NCI-H146 treated with DMSO at 0.1 percent for 48 hours (cell line): Measurements from ENCODE around the gene TIMM13.
"Not testable (repeated sequence)": the region's sequence is repeated elsewhere in the genome, so short reads cannot be mapped to it uniquely, and the experiment has no call there.

Experiments used
- DNase-seq: peaks from one replicate; lab custom pipeline; 2025; ENCODE audit not compliant: unreplicated experiment; lab: John Stamatoyannopoulos, UW

Gene TIMM13

DNA sequence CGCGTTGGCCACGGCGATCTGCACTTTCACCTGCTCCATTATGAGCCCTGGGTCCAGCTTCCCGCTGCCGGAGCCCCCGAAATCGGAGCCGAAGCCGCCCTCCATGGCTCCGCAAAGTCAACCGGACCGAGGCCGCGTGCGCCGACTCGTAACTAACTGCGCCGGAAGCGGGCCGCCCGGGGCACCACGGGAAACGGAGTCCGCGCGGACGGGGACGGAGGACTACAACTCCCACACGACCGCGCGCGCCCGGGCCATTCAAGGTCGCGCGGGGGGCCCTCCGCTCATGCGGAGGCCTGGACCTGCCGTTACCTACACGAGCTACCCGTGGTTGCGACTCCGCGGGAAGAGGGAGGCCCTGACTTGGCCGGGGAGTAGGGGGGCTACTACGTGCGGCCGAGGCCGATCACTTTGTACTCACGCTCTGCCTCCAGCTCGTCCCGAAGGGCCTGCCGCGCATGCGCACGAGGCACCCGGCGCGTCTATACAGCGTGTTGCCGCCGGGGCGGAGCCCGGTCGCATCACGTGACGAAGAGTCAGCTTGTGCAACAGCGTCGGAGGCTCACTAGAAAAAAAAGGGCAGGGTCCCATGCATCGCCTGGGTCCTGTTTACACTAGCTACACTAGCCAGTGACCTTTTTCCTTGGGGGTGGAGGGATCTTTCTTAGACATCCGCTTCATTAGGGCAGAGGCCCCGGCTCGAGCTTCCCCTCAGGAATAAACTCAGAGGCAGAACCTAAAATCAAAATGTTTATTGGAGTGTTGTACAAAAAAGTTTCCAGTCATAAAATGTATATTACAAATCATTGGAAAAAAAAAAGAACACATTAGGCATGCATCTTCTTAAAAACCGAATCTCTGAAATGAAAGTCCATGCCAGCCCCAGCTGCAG is at the start of gene TIMM13:
TSS of gene TIMM13 (minus strand) at position 158 of the 892 bp plus-strand sequence. CDS start at position 105, 53 bp downstream.
- DNase-seq = peak; percentile 72

DNA sequence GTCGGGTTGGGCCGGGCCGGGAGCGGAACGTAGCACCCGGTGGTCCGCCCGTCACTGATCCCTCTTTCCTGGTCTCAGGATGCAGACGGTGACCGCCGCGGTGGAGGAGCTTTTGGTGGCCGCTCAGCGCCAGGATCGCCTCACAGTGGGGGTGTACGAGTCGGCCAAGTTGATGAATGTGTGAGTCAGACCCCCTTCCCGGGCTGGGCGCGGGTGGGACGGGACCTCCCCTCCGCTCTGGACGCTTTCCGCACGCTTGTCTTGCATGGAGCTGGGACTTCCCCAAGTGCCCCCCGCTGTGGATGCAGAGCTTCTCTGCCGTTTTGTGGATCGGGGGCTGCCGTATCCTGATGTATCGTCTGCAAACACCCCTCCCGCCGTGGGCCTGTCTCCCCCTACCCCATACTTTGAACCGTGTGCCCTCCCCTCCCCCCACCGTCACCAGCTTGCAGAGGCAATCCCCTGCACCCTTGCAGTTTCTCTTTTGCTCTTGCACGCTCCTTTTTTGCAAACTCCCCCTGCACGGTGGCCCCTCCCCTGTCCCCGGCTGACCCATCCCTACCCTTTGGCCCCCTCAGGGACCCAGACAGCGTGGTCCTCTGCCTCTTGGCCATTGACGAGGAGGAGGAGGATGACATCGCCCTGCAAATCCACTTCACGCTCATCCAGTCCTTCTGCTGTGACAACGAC is 49.2 kb upstream of the TIMM13 start:
- no peak for DNase-seq

DNA sequence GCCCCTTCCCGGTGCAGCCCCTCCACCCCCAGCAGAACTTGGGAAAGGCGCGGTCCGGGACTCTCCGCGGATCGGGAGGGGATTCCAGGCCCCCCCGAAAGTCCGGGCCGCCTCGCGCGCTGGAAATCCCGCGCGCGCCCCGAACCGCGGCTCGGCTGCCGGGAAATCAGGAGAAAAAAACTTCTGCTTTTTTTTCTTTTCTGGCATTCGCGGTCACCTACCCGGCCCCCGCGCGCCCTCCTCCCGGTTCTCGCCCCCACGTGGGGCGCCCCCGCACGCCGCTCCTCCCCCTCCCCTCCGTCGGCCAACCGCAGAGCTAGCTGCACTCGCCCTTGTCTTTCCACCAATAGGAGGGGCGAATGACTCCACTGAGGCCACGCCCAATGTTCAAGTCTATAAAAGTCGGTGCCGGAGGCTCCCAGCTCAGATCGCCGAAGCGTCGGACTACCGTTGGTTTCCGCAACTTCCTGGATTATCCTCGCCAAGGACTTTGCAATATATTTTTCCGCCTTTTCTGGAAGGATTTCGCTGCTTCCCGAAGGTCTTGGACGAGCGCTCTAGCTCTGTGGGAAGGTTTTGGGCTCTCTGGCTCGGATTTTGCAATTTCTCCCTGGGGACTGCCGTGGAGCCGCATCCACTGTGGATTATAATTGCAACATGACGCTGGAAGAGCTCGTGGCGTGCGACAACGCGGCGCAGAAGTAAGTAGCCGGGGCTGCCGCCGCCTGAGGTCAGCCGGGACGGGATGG is 48.5 kb upstream of the TIMM13 start, which contains the start of gene GADD45B:
TSS of gene GADD45B (plus strand) at position 426 of the 749 bp plus-strand sequence. CDS start at position 658, 232 bp downstream.
- peak; percentile 28 for DNase-seq

DNA sequence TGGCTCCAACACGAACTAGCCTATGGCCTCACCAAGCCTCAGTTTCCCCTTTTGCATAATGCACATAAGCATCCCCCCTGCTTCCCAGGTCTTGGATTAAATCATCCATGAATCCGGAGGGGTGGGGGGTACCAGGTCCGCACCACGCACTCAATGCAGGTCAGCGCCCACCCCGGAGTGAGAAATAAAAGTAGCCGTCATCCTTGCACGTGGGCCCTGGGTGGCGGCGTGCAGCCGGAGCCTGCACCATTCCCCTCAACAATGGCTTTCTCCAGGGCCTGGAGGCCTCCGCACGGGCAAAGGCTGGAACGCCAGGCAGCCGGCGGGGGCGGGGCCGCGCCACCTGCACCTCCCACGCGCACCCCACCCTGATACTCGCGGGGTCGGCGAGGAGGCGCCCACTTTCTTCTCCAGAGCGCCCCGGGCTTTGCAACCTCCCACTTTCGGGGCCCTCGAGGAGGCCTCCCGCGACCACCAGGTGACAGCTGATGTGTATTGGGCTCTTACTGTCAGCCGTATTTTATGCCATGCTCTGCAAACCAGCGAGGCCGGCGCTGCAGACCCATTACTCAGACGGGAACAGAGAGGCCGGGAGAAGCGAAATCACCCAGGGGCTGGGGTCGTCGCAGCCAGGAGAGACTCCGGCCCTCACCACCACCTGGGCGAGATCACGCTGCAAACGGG is 47.8 kb upstream of the TIMM13 start:
- DNase-seq = no peak

DNA sequence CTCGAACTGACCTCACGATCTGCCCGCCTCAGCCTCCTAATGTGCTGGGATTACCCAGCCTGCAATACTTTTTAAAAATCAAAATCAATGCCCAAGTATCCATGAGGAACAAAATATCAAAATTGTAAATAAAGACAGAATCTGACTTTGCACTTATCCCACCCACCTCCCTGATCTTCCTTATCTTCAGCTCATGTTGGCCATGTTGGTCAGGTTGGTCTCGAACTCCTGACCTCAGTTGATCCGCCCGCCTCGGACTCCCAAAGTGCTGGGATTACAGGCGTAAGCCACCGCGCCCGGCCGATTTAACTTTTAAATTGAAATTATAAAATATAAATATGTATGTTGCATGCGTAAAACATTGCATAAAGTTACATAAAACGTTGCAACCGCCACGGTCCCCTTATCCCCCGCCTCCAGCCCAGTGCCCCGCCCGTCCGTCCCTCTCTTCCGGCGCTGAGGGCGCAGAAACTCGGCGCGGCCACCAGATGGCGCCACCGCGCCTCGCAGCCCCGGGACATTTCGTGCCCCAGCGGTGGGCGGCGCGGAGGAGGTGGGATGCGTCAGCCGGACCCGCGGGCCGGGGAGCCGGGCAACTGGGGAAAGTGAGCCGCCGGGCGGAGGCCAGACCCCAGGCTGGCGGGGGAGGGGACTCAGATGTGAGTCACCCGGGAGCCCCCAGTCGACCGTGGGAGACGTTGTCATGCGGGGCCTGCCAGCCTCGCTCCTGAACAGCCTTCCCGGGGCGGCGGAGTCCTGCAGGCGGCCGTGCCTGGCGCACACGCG is 47.0 kb upstream of the TIMM13 start:
- peak; percentile 5 for DNase-seq

DNA sequence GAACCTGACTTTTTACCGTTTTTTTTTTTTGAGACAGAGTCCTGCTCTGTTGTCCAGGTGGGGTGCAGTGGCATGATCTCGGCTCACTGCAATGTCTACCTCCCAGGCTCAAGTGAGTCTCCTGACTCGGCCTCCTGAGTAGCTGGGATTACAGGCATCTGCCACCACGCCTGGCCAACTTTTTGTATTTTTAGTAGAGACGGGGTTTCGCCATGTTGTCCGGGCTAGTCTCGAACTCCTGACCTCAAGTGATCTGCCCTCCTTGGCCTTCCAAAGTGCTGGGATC is 42.5 kb upstream of the TIMM13 start:
- DNase-seq = not testable (repeated sequence)

DNA sequence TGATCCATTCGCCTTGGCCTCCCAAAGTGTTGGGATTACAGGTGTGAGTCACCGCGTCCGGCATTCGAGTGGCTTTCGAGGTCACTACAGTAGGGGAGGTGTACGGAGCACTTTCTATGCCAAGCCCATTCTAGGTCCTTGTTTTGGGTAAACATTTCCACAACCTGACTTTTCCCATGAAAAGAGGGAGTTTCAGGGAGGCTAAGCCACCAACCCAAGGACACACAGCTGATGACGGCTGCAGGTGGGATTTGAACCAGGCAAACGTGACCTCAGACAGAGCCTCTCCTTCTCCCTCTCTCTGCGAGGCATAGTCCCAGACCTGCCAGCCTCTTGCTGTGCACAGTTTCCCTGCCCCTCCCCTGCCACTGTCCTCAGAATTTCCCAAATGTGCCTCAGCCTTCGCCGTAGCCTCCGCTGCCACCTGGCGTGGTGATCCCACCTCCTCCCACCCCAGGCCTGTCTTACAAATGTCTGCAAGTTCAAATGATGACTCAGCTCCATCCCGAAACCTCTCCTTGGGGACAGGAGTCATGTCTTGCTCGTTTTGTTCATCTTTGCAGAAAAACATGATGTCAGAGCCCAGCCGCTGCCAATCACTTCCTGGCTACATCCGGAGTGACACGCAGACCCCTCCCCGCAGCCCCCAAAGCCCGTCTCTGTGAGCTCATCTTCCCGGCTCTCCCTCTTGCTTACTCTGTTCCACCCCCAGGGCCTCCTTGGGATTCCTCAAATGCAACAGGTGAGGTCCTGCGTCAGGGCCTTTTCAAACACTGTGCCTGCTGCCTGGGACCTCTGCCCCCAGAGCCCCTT is 41.9 kb upstream of the TIMM13 start:
- DNase-seq = no peak

DNA sequence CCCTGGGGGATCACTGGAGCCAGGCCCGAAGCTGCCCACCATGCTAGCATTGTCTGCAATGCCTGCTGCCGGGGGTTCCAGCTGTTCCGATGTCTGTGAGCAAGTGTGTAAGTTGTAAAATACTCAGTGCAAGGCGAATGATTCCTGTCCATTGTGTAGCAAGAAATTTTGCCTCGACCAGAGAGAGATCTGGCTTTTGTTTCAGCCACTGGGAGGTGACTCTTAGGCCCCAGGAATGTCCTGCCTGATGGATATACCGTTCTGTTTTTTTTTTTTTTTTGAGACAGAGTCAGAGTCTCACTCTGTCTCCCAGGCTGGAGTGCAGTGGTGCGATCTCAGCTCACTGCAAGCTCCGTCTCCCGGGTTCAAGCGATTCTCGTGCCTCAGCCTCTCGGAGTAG is 41.2 kb upstream of the TIMM13 start:
- no peak for DNase-seq

DNA sequence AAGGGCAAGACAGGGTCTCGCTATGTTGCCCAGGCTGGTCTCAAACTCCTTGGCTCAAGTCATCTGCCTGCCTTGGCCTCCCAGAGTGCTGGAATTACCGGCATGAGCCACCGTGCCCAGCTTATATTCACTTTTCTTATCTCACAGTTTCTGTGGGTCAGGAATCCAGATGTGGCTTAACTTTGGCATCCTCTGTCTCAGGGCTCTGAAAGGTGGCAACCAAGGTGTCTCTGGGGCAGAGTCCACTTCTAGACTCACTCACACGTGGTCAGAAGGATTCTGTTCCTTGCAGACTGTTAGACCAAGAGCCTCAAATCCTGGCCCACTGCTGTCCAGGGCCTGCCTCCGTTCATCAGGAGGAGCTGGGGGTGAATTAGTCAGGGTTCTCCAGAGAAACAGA is 37.0 kb upstream of the TIMM13 start:
- no peak for DNase-seq

DNA sequence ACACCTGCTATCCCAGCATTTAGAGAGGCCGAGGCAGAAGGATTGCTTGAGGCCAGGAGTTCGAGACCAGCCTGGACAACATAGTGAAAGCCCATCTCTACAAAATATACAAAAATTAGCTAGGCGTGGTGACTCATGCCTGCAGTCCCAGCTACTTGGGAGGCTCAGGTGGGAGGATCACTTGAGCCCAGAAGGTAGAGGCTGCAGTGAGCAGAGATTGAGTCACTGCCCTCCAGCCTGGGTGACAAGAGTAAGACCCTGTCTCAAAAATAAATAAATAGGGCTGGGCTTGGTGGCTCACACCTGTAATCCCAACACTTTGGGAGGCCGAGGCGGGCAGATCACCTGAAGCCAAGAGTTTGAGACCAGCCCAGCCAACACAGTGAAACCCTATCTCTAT is 36.3 kb upstream of the TIMM13 start:
- DNase-seq = not testable (repeated sequence)

DNA sequence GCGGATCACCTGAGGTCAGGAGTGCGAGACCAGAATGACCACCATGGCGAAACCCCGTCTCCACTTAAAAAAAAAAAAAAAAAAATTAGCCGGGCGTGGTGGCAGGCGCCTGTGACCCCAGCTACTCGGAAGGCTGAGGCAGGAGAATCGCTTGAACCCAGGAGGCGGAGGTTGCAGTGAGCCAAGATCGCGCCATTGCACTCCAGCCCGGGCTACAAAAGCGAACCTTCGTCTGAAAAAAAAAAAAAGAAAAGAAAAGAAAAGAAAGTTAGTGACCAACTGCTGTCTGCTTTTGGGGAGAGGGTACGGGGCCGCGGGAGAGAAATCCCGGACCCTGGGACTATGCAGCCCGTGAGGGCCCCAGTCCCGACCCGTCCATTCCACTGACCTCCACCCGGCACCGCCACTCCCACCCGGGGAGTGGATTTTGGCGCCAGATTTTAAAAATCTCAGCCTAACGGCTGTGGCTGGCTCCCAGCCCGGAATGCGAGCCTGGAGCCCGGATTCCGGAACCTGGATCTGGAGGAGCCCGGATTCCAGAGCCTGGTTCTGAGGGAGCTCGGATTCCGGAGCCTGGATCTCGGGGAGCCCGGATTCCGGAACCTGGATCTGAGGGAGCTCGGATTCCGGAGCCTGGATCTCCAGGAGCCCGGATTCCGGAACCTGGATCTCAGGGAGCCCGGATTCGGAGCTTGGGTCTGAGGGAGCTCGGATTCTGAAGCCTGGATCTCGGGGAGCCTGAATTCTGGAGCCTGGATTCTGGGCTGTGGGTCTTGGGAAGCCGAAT is 35.4 kb upstream of the TIMM13 start:
- DNase-seq = peak; percentile 10

DNA sequence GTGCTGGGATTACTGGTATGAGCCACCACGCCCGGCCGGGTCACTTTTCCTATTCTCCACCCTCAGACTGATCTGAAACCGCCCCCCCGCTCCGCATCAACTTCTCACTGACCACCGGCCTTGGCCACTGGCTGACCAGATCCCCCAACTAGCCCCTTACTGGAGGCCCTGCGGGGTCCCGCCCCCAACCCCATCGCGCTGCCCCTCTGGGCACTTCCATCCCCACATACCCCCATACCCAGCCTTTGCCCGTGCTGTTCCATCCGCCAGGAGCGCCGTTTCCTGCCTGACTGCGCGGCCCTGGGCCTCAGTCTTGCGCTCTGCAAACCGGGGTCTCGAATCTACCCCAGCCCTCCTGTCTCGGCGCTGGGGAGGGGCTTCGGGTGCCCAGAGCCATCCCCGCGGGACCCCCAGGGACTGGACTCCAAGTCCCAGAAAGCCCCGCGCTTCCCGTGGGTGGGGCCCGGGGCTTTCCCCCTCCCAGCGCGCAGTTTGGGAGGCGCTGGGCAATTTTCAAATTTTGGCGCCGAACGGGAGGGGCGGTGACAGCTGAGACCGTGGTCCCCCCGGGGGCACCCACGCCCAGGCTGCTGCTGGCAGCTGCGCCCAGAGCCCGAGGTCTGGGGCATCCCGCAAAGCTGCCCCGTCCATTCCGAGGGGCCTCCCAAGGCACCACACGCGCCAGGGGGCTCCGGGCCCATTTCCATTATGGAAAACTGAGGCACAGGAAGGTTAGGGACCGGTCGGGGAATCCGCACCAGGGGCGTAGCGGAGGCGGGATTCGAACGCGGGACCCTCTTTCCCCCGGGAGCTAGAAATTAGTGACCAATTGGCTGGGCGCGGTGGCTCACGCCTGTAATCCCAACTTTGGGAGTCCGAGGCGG is 34.6 kb upstream of the TIMM13 start:
- DNase-seq = peak; percentile 16

DNA sequence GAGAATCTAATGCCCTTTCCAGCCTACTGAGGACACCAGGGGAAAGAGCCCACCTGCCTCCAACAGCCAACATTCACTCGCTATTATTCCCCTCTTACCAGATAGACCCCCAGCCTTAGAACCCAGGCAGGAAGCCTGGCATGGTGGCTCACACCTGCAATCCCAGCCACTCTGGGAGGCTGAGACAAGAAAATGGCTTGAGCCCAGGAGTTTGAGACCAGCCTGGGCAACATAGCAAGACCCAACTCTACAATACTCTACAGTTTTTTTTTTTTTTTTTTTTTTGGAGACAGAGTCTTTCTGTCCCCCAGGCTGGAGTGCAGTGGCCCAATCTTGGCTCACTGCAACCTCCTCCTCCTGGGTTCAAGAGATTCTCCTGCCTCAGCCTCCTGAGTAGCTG is 32.9 kb upstream of the TIMM13 start:
- no peak for DNase-seq

DNA sequence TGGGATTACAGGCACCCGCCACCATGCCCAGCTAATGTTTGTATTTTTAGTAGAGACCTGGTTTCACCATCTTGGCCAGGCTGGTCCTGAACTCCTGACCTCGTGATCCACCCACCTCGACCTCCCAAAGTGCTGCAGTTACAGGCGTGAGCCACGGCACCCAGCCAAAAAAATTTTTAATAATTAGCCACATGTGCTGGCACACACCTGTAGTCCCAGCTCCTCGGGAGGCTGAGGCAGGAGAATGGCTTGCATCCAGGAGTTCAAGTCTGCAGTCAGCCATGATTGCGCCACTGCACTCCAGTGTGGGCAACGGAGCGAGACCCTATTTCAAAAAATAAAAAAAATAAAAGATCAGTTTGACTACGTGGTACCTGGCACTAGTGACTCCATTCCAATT is 31.4 kb upstream of the TIMM13 start:
- not testable (repeated sequence) for DNase-seq

DNA sequence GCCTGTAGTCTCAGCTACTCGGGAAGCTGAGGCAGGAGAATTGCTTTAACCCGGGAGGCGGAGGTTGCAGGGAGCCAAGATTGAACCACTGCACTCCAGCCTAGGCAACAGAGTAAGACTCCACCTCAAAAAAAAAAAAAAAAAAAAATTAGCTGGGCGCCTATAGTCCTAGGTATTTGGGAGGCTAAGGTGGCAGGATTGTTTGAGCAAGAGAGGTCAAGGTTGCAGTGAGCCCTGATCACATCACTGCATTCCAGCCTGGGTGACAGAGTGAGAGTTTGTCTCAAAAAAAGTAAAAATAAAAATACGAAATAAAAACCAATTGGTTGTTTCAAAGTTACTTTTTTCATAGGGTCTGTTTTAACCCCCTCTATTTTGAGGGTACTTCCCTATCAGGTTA is 30.7 kb upstream of the TIMM13 start:
- DNase-seq = no peak

DNA sequence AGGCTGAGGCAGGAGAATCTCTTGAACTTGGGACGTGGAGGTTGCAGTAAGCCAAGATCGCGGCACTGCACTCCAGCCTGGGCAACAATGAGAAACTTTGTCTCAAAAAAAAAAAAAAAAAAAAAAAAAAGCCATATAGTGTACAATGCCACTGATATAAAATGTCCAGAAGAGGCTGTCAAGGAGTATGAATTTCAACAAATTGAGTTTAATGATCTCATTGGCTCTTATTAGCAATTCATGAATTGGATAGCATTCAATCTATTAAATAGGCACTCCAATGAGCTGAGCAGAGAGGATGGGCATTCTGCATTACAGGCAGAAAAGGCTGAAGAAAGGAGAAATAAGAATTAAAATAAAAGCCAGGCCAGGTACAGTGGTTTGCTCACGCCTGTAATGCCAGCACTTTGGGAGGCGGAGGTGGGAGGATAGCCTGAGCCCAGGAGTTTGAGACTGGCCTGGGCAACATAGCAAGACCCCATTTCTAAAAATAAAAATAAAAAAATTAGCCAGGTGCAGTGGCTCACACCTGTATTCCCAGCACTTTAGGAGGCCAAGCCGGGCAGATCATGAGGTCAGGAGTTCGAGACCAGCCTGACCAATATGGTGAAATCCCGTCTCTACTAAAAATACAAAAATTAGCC is 30.1 kb upstream of the TIMM13 start:
- no peak for DNase-seq

DNA sequence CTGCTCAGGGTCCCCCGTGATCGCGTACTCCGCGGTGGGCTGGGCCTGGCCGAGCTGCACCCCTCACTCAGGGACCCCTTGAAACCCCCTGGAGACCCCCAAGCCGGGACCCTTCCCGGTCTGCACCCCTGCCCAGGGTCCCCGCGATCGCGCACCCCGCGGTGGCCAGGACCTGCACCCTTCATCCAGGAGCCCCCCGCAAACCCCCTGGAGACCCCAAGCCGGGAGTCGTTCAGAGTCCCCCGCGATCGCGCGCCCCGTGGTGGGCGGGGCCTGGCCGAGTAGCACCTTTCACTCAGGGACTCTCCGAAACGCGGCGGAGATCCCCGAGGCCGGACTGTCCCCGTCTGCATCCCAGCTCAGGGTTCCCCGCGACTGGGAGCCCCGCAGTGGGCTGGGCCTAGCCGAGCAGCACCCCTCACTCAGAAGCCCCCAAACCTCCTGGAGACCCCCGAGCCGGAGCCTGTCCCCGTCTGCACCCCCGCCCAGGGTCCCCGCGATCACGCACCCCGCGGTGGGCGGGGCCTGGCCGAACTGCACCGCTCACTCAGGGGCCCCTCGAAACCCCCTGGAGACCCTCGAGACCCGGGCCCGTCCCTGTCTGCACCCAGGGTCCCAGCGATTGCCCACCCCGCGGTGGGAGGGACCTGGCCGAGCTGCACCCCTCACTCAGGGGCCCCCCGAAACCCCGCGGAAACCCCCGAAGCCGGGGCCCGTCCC is 28.6 kb upstream of the TIMM13 start:
- DNase-seq = no peak
